Stimulated activated CD4-positive, alpha-beta T cell treated with anti-CD3 and anti-CD28 coated beads, Interleukin-4, amount 100 ng/mL, for 24 hours (primary cell): ENCODE results near the gene NELL1.

Source experiments
- DNase-seq: peaks from one replicate; pipeline ENCODE4 v3.0.0-alpha.2; 2020

The NELL1 gene

DNA sequence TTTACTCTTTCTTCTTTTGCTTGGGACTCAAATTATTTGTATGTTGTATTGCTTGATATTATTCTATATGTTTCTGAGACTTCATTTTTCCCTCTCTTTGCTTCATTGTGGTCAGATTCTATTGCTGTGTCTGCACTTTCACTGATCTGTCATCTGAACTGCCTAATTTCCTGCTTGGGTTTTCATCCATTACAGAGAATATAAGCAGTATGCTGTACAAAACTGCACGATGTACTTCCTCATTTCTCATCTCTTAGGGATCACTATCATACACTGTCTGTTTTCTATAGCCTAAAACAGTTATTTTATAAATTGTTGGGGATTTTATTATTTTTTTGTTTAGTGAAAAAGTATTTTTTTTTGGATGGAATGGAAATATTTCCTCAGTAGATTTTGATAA, 786.8 kb downstream of the NELL1 start:
- no peak for DNase-seq

DNA sequence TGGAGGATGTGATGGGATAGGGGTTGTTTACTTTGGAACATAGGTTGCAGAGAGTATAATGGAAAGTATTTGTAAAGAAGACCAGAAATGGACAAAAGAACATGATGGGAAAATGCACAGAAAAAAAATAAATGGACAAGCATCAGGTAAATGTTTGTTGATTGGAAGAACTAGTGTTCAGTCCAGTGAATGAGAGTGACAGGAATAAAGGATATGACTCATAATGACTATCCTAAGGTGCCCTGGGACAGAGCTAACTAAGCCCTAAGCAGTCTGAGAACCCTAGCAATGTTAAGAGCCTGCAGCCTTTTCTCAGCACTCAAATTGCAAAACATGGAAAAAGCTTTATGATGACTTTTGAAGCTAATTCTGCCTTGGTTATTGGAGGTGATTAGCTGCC, 790.7 kb downstream of the NELL1 start:
- no peak for DNase-seq

DNA sequence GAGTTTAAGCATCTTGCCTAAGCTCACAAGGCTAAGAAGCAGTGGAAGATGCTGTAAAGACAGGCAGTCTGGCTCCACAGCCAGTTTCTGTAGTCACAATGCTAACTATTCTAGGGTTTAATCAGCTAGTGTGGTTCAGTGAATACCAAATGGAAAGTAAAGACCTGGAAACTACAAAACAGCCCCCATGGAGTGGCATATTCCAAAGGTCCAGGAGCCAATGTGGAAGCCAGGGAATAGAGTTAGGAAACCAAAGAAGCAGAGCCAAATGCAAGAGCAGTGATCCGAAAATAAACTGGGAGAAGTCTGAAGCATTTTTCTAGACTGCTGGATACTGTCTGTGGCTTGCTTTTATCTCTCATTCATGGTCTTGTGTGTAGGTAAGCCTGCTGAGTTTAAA, 792.3 kb downstream of the NELL1 start:
- DNase-seq, result no peak

DNA sequence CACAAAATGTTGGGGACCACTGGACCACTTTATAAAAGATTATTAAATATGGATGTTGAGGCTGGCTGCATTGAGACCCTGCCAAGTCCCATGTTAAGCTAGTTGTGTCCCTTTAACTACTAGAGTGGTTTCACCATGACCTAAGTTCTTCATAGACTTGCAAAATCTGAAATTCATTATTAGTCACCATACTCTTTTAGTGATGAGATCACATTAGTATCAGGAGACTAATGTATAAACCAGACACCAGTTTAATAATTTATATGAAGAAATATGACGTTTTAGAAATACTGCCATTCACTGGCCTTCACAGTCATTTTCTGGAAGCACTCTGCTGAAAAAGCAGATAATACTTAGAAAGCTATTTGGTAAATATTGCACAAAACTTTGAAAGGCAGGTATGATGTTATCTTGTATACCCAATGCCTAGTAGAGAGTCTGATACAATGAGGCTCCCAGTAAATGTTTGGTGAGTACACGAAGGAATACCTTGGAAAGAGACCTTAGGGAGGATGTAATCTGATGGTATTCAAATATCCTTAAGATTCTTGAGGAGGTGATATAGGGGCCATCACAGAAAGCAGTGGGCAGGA, 795.3 kb downstream of the NELL1 start:
- DNase-seq, result no peak

DNA sequence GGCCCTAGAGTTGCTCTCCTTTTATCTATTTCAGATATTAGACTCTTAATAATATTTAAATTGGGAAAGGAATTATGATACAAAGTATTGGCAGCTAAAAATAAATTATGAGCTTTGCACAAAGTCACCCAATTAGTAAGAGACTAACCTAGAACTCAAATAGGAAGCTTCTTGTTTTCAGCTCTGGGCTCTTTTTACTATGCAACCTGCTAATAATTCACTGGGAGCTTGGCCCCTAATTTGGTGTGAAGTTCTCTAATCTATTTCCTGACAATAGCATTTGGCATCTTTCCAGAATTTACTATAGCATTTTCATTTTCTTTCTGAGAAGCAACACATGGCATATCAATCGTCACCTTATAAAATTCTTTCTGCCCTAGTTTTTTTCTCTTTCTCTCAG, 795.8 kb downstream of the NELL1 start:
- no peak for DNase-seq

DNA sequence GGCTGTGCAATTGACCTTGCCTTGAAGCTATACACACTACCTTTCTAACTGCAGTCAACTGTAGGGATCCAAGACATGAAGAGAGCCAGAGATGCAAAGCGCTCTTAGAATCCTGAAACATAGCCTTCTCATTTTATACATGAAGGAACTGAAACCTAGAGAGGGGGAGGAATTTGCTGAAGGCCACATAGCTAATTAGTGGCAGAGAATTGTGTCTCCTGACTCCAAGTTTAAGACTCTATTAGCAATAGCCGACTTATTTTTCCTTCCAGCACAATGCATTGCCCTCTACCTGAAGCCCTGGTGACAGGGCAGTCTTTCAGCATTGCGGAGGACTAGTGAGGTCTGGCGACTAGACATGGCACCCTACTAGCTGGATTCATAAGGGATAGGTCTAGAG, 796.5 kb downstream of the NELL1 start:
- DNase-seq, result no peak

DNA sequence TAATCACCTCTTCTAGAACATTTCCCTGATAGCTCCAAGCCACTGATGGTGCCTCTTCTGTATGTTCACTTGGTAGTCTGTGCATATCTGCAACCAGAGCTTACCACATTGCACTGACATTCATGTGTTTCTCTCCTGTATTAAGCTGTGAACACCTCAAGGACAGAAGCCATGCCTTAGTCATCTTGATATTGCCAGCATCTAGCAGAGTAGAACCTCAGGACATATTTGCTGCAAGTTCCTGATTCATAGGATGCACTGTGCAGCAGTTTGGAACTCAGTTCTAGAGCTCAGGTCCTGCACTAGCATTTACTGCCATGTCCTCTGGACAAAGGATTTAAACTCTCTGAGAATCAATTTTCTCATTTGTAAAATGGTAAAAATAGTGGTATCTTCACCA, 801.1 kb downstream of the NELL1 start:
- no peak for DNase-seq

DNA sequence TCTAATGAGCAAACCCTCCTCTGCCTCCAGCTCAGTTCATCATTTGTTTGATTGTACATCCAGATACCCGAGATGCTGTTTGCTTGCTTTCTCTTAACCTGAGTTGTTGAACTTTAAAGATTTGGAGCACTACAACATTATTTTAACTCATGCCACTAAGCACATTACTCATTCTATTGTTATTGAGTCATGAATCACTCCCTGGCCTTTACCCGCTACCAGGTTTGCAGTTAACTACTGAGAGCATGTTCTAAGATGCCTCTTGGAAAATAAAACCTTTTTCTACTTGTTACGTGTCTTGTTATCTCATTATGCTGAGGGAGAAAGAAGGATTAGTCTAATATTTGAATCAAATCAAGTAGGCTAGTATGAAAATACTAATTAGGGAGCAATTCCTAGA, 802.9 kb downstream of the NELL1 start:
- no peak for DNase-seq

DNA sequence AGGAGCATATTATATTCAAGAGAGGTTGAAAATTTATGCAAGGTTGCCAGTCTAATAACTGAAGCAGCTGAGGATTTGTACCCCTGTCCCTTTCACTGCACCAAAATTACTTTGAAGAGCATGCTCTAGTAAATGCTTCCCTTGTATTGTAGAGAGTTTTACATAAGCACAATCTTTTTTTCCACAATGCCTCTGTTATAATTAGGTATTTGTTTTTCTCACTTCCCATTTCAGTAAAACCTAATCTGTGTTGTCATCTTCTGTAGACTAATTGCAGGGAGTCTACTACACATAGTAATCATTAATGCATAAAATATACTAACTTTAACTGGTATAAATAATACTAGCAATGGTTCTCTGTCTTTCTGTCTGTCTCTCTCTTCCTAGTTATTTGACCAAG, 805.1 kb downstream of the NELL1 start:
- DNase-seq, result no peak

DNA sequence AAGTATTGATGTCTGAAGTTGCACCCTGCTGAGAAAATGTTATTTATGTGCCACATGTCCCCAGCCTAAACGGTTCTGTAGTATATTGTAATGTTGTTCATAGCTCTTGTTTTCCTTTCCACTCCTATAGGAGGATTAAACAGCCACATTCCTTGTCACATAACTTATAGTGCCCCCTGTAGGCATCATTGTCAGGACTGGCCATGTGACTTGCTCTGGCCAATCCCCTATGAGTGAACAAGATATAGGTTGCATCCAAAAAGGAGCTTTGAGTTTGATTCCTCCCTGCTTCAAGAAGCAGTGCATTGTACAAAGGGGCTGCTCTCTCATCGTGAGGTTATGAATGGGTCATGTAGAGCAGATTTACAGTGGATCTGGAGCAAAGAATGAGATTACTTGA, 805.9 kb downstream of the NELL1 start:
- no peak for DNase-seq

DNA sequence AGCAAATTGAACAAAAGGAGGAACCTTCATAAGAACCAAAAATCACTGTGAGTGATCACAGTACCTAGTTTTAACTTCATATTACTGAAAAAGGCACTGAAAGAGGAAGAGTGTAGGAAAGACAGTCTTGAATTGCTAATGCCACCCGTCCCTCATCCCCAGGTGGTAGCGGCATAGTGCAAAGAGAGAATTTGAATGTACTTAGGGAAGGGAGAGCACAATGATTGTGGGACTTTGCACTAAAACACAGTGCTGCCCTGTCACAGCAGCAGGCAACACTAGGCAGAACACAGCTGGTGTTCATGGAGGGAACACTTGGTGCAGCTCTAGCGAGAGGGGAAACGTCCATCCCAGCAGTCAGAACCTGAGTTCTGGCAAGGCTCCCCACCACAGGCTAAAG, 807.2 kb downstream of the NELL1 start:
- no peak for DNase-seq

DNA sequence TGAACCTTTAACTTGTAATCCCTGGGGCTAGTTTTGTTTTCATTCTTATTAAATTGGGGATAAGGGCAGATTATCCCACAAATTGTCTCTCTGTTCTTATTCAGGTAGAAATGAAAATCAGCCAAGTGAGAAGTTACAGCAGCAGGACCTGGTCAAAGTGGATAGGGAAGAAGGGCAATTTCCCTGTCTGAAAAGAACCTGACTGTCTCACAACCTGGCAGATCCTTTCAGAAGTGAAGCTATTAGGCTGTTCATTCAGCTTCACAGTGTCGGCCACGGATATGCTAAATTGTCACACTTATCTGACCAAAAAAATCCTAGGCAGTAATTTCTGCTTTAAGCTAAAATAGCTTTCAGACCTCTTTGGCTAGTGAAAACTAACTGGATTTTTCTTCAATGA, 810.9 kb downstream of the NELL1 start:
- no peak for DNase-seq

DNA sequence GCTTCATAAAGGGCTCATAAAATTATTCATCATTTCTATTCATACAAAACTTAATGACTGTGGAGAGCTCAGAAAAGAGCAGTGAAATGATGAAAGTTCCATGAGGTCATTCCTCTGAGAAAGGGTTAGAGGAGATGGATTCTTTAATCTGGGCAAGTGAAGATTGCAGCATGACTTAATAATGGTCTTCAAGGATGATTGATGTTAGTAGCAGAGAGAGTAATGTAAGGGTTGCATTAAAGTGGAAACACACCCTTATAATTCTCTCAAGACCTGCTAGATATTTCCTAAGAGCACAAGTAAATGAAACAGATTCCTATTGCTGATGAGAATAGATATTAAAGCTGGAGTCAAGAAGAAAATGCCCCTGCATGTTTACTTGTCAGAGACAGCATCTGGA, 811.9 kb downstream of the NELL1 start:
- DNase-seq, result no peak

DNA sequence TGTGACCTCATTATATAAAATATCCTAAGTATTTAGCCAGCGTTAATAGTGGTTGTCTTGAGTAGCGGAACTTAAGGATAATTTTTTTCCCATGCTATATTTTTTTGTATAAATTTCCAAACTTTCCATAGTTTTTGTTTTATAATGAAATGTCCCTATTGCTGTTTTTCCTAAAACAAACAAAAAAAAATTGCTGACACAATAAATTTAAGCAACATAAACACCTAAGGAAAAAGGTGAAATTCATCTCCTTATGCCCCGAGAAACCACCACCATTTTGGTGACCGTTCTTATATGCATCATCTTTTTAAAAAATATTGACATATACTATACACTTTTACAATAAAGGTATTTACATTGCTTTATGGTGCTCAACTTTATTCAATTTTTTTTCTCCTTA, 814.7 kb downstream of the NELL1 start:
- DNase-seq, result no peak

DNA sequence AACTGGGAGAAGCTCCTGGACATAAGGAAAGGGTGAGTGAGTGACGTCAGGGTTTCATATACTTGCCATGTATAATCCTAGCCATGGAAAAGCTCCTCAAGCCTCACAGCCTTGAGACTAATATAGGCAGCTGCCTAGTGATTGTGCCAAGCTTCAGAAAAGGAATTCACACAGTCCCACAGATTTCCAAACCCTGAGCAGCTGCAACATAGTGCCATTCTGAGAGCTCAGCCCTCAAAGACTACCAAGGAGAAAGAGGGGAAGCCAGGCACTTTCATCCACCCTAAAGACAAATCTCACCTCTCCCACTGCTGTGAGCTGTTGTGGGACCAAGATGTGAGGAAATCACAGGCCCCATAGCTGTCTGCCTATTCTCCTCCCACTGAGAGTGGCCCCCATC, 815.6 kb downstream of the NELL1 start:
- no peak for DNase-seq

DNA sequence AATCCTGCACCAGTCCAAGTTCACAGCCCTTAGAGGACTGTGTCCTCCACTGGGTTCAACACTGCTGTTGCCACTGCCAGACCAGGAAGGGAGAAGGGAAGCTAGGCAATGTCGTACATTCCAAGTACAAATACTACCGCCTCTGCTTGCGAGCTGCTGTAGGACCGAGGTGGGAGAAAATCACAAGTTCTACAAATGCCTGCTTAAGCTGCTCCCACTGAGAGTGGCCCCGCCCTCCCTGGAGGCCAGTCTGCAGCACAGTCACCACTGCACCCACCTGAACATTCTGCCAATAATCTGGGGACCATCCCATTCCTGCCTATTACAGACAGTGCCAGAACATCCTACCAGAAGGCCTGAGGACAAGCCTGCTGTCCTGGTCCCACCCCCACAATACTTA, 816.0 kb downstream of the NELL1 start:
- no peak for DNase-seq

DNA sequence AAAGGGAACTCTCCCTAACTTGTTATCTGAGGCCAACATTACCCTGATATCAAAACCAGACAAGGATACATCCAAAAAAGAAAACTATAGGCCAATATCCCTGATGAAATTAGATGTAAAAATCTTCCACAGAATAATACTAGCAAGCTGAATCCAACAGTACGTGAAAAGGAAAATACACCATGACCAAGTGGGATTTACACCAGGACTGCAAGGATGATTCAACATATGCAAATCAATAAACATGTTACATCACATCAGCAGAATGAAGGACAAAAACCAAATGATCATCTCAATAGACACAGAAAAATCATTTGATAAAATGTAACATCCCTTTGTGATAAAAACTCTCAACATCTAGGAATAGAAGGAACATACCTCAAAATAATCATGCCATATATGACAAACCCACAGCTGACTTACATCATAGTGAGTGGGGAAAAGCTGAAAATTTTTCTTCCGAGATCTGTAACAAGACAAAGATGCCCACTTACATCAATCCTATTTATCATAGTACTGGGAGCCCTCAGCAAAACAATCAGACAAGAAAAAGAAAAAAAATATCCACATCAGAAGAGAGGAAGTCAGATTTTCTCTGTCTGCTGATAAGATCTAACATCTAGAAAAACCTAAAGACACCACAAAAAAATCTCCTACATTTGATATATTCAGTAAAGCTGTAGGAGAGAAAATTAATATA, 820.2 kb downstream of the NELL1 start:
- no peak for DNase-seq

DNA sequence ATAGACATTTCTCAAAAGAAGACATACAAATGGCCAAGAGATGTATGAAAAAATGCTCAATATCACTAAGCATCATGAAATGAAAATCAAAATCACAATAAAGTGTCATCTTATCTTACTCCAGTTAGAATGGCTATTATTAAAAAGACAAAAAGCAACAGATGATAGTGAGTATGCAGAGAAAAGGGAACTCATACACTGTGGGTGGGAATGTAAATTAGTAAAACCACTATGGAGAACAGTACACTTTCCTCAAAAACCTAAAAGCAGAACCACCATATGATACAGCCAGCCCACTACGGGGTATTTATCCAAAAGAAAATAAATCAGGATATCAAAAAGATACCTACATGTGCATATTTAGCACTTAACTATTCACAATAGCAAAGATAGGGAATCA, 823.5 kb downstream of the NELL1 start:
- no peak for DNase-seq

DNA sequence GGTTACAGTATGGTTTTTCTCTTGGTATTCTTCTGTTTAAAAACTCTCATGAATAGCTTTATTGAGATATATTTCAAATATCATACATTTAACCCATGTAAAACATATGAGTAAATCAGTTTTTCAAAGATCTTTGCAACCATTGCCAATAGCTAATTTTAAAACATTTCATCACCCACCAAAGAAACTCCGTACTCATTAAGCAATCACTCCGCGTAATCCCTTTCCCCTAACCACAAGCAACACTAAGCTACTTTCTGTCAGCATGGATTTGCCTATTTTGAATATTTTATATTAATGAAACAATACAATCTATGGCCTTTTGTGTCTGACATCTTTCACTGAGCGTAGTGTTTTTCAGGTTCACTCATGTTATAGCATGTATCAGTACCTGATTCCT, 825.6 kb downstream of the NELL1 start:
- DNase-seq, result no peak

DNA sequence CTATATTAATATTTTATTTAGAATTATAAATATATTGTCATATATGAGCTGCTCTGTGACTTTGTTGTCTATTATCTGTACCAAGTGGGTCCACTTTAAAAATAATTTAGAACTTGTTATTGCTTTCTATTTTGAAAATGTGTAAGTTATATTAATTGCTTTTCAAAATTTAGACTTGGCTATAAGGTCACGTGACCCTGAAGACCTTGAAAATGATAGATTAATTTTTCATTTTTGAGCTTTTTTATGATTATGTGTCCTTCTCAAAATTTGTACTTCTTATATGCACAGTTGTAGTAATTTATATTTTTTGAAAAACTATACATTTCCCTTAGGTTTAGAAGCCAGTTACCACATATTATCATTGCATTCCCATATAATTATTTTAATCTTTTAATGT, 826.5 kb downstream of the NELL1 start:
- DNase-seq, result no peak

DNA sequence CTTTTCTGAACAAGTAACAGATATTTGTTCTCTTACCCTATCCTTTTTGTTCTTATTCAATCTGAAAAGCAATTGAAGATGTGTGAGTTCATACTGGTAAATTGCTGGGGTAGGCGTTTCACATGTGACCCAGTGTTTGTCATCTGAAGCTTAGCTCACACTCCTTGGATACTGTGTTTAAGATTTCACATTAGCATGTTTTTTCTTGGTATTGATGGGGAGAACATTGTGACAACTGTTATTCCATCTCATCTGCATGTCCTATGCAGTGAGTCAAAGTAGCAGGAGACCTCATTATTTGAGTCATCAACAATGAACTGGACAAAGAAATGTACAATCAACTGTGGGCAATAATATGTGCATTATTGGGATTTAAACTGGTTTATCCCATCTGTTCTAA, 831.9 kb downstream of the NELL1 start:
- no peak for DNase-seq

DNA sequence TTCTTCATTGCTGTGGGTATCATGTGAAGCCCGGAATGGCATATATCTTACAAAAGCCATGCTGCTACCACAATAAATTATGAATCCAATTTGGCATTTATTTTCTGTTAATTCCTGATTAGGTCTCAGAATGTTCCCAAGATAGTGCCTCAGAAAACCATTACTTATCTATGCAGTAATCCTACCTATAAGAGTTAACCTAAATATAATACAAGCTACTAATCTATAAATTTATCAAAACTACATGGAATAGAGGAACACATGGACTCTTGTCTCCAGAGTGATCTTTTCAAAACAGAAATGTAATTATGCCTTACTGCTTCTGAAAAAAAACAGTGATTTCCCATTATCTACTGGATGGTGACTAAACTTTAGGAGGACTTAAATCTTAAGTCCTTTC, 835.7 kb downstream of the NELL1 start:
- no peak for DNase-seq

DNA sequence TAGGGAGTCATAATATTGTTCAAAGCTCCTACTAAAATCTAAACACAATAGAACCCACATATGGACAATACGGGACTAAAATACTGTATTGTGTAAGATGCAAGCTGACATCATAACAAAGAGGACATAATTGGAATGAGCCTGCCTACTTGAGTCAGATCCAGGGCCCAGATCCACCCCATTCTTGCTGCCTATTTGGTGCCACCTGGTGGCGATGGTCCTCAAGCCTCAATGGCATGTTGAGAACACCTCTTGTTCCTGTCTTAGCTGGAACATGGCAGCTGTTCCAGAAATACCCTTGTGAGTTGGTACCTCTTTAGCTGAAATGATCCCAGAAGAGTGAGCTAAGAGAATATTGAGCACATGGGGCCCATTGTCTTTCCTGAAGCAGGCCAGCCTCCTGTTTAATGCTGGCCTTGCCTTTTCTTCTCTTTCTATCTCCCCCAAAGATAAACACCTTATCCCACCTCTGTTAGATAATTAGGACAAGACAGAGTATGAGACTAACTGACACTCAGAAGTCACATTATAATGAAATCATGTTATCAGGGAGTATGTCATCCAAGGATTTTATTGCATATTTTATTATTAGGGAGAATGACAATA, 842.6 kb downstream of the NELL1 start:
- no peak for DNase-seq

DNA sequence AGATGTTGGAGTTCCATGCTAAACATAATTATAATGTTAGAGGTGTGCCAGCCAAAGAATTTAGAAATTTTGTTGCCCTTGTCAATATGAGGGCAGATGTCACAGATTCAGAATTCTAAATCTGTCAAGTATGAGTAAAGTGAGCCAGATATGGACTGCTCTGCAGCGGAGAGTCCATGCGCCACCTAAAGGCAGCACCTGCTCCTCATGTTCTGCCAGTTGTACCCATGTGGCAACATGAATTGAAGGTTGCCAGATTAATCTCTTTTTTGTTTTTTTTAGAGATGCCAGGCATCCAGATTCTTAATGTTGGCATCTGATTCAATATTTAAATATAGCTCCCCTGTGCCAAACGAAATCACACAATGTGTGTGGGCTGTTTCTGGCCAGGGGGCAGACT, 844.9 kb downstream of the NELL1 start:
- DNase-seq, result no peak

DNA sequence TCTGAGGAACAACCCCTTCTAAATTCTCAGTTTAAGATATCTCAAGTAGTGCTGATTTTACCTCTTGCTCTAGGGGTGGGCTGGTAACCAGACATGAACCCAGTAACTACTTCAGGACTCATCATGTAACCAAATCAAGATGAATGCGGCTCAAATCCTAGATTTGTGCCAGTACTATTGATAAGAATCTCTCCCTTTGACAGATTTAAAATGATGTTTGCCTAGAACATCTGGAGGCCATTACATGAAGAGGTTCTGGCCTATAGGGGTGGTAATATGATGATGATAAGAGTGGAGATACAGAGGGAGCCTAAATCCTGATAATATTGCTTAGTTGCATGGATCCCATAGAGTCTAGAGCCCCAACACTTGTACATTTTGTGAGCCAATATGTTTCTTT, 850.9 kb downstream of the NELL1 start:
- no peak for DNase-seq
